Measurements from ENCODE around the gene IFT27. TPM values are rescaled to one million over a fixed set of nuclear protein-coding genes. Genes with fewer than 3 reads are reported as not detected.
A peak's percentile ranks its signal among the peaks of the same experiment; 100 is the strongest.

The IFT27 gene
- total and polyA plus RNA-seq, 2 experiments from 2014 or later: 28.5 to 63.5 TPM

DNA sequence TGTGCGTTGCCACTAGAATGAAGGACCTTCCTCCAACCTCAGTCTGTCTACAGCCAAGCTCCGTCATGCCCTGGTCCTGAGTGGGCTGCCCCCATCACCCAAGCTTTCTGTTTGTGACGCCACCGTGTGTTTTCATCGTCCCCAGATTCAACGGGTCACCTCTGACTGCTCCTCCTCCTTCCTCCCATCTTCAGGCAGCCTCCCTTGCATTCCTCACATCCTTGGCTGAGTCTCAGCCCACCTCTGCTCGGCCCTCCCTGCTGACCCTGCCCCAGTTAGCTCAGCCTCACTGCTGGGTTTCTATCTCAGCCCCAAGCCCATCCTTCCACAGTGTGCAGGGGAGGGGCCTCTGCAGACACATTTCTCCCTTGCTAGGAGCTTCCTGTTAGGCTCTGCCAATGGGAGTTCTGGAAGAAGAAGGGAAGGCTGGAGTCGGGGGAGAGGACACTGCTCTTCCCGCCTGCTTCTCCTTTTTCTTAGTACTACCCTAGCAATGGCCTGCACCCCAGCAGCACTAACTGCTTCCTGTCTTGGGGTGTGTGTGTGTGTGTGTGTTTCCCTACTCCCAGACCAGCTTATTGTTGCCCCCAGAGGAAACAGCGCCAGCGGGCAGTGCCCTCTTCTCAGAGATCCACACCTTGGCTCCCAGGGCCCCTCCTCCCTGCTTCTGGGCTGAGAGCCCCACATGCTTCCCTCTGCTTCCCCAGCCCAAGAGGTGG, 5.2 kb downstream of the IFT27 start:
- TF ChIP-seq EZH2phosphoT487 (IDR thresholded peaks at IDR 0.05; ENCODE audit: unreplicated experiment): no peak
- Histone ChIP-seq H3K27me3 (ENCODE audit: insufficient read depth) (no peaks in the 10 kb centered on the region), H3K36me3 (ENCODE audit: insufficient read depth) (no peaks in the 10 kb centered on the region), H3K79me2 (replicated peaks; ENCODE audit: insufficient read depth) (peaks cover 3% of the 10 kb centered on the region; the same call in 1 of the 2 replicates), H3K4me2 (no peak overlapping the region), H3K9me2 (ENCODE audit: insufficient read depth) (no peaks in the 10 kb centered on the region), H3K4me1 (ENCODE audit: insufficient read depth) (peaks cover 7% of the 10 kb centered on the region), H3F3A (replicated peaks; ENCODE audit: low read depth) (no peaks in the 10 kb centered on the region), H3K4me3 (no peak overlapping the region), H4K20me1 (replicated peaks; ENCODE audit: insufficient read depth) (no peaks in the 10 kb centered on the region), H3K27ac (ENCODE audit: low read depth) (no peak overlapping the region), H2AFZ (no peak overlapping the region)
- Mint-ChIP-seq H3K4me1 (peaks cover 29% of the 10 kb centered on the region), H3K4me3 (no peak overlapping the region), H3K36me3 (ENCODE audit: low read depth) (peaks cover 8% of the 10 kb centered on the region; the same call in 2 of the 3 replicates), H3K27me3 (ENCODE audit: insufficient read depth, low read depth, poor library complexity) (peaks cover 12% of the 10 kb centered on the region), H3K9me3 (no peaks in the 10 kb centered on the region), H3K27ac (no peak overlapping the region; the same call in 1 of the 2 replicates)
- DNase-seq (ENCODE audit: low spot score) (peak; percentile 43), ATAC-seq (peak; percentile 77)

DNA sequence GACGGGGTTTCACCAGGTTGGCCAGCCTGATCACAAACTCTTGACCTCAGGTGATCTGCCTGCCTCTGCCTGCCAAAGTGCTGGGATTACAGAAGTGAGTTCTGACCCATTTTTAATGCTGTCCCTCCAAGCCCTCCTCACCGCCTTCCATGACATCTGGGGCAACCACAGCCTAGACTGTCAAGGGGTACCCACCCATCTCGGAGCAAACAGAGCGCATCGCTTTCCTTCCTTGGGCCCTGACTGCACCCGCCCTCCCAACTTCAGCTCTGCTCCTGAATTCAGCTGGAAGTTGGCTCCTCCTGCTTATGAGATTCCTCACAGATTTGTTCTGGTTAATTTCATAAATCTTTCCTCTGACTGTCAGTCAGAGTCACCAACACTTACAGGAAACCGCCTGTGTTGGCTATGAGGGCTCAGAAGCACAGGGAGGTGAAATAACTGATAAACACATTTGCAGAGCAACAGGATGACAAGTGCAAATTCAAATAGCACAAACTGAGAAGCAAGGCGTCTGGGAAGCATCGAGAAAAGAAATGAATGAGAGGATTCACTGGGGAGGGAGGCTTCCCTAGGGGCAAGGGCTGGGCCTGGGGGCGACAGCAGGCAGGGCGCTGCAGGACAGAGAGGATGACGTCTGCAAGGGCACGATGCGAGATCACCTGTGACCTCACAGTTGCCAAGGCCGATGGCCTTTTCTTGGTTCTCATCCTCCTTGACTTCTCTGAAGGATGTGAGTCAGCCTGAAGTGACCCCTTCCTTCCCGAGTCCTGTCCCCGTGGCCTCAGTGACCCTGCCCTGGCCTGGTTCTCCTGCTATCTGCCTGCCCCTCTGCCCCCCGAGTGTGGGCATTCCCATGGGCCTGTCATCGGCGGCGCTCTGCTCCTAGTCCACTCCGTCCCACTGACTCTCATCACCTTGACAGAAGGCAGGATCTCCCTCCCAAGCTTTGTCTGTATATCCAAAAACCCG, 6.1 kb downstream of the IFT27 start:
- Mint-ChIP-seq H3K36me3 (ENCODE audit: low read depth) (peaks cover 8% of the 10 kb centered on the region; the same call in 2 of the 3 replicates), H3K4me3 (no peak overlapping the region), H3K4me1 (peaks cover 25% of the 10 kb centered on the region), H3K27ac (no peak overlapping the region), H3K27me3 (ENCODE audit: insufficient read depth, low read depth, poor library complexity) (peaks cover 11% of the 10 kb centered on the region), H3K9me3 (no peaks in the 10 kb centered on the region)
- Histone ChIP-seq H3F3A (replicated peaks; ENCODE audit: low read depth) (no peaks in the 10 kb centered on the region), H3K4me2 (no peak overlapping the region), H3K79me2 (replicated peaks; ENCODE audit: insufficient read depth) (no peaks in the 10 kb centered on the region; the same call in 1 of the 2 replicates), H4K20me1 (replicated peaks; ENCODE audit: insufficient read depth) (no peaks in the 10 kb centered on the region; the same call in 1 of the 2 replicates), H3K27ac (ENCODE audit: low read depth) (no peak overlapping the region), H3K36me3 (ENCODE audit: insufficient read depth) (no peaks in the 10 kb centered on the region), H2AFZ (no peak overlapping the region), H3K27me3 (ENCODE audit: insufficient read depth) (no peaks in the 10 kb centered on the region), H3K4me3 (no peak overlapping the region), H3K9me2 (ENCODE audit: insufficient read depth) (no peaks in the 10 kb centered on the region), H3K4me1 (ENCODE audit: insufficient read depth) (peaks cover under 1% of the 10 kb centered on the region; the same call in 1 of the 2 replicates)
- ATAC-seq (no peak), DNase-seq (ENCODE audit: low spot score) (no peak)
- TF ChIP-seq NANOG (IDR thresholded peaks at IDR 0.05; ENCODE audit: borderline replicate concordance): no peak
- no peak for TF ChIP-seq EZH2 (IDR thresholded peaks at IDR 0.05; ENCODE audit: low read depth, unreplicated experiment)
- no peak for TF ChIP-seq POLR2AphosphoS5 (IDR thresholded peaks at IDR 0.05; ENCODE audit: low read depth)
- TF ChIP-seq CREB1 (CRISPR knock-in tag; IDR thresholded peaks at IDR 0.05; ENCODE audit: low read depth): no peak
- no peak for TF ChIP-seq STAT1 (IDR thresholded peaks at IDR 0.05; ENCODE audit: unreplicated experiment)
- TF ChIP-seq JUNB (IDR thresholded peaks at IDR 0.05; ENCODE audit: unreplicated experiment): no peak
- no peak for TF ChIP-seq EZH2phosphoT487 (IDR thresholded peaks at IDR 0.05; ENCODE audit: unreplicated experiment)
- no peak for TF ChIP-seq ZNF331 (CRISPR knock-in tag; IDR thresholded peaks at IDR 0.05; ENCODE audit: low read depth)
- TF ChIP-seq, protein P1, sequence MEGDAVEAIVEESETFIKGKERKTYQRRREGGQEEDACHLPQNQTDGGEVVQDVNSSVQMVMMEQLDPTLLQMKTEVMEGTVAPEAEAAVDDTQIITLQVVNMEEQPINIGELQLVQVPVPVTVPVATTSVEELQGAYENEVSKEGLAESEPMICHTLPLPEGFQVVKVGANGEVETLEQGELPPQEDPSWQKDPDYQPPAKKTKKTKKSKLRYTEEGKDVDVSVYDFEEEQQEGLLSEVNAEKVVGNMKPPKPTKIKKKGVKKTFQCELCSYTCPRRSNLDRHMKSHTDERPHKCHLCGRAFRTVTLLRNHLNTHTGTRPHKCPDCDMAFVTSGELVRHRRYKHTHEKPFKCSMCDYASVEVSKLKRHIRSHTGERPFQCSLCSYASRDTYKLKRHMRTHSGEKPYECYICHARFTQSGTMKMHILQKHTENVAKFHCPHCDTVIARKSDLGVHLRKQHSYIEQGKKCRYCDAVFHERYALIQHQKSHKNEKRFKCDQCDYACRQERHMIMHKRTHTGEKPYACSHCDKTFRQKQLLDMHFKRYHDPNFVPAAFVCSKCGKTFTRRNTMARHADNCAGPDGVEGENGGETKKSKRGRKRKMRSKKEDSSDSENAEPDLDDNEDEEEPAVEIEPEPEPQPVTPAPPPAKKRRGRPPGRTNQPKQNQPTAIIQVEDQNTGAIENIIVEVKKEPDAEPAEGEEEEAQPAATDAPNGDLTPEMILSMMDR (conservative IDR thresholded peaks at IDR 0.05; ENCODE audit: low read depth in 2 of 2): no peak
- TF ChIP-seq ZNF114 (CRISPR knock-in tag; IDR thresholded peaks at IDR 0.05): no peak
- TF ChIP-seq, protein P2, sequence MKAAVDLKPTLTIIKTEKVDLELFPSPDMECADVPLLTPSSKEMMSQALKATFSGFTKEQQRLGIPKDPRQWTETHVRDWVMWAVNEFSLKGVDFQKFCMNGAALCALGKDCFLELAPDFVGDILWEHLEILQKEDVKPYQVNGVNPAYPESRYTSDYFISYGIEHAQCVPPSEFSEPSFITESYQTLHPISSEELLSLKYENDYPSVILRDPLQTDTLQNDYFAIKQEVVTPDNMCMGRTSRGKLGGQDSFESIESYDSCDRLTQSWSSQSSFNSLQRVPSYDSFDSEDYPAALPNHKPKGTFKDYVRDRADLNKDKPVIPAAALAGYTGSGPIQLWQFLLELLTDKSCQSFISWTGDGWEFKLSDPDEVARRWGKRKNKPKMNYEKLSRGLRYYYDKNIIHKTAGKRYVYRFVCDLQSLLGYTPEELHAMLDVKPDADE (IDR thresholded peaks at IDR 0.05): no peak

All from GM23338 (cell line).